ENCODE results near the gene PAPLN. TPM values are rescaled to one million over a fixed set of nuclear protein-coding genes. Genes with fewer than 3 reads are reported as not detected.

Gene PAPLN
- total RNA-seq, 1 experiment from 2014 or later: 9.6 TPM

DNA sequence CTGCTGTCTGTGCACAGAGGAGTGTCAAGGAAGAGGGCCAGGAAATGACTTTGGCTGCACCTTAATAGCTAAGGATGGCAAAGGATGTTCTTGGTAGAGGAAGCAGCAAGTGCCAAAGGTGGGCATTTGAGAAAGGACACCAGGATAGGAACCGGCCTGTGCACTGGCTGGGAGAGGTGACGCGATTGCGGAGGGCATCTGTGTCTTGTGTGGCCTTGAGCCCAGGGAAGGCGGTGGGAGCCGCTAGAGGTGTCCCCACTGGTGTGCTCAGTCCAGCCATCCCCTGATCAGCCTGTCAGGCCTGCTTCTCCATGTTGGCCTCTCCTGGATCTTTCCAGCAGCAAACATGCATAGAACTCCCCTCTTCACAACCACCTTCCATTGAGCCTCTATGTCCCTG lies 30.2 kb downstream of the PAPLN start:
- peaks cover 0 to 2% of the 10 kb centered on the region in 2 experiments; a peak in 1 of 4 replicates for H3K36me3 ChIP-seq (ENCODE audit: control insufficient read depth in 1 of 2, insufficient read depth in 2 of 2, low read length in 2 of 2)
- no peak for ATAC-seq
- H2AFZ ChIP-seq (ENCODE audit: low read depth, low read length, poor library complexity, severe bottlenecking): no peak overlapping the region
- H4K20me1 ChIP-seq (ENCODE audit: insufficient read depth): no peaks in the 10 kb centered on the region
- RAD21 ChIA-PET (ENCODE audit: low non-redundant PET in 1 of 2, low total read pairs in 2 of 2, uncharacterized antibody in 2 of 2, unreplicated experiment in 2 of 2): no interaction called here
- no peak overlapping the region for H3K4me2 ChIP-seq (ENCODE audit: low read length)
- no peaks in the 10 kb centered on the region for H3K9me2 ChIP-seq (ENCODE audit: insufficient read depth)
- TF ChIP-seq, protein P1, sequence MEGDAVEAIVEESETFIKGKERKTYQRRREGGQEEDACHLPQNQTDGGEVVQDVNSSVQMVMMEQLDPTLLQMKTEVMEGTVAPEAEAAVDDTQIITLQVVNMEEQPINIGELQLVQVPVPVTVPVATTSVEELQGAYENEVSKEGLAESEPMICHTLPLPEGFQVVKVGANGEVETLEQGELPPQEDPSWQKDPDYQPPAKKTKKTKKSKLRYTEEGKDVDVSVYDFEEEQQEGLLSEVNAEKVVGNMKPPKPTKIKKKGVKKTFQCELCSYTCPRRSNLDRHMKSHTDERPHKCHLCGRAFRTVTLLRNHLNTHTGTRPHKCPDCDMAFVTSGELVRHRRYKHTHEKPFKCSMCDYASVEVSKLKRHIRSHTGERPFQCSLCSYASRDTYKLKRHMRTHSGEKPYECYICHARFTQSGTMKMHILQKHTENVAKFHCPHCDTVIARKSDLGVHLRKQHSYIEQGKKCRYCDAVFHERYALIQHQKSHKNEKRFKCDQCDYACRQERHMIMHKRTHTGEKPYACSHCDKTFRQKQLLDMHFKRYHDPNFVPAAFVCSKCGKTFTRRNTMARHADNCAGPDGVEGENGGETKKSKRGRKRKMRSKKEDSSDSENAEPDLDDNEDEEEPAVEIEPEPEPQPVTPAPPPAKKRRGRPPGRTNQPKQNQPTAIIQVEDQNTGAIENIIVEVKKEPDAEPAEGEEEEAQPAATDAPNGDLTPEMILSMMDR (IDR thresholded peaks at IDR 0.05 in 2 of 3, conservative IDR thresholded peaks at IDR 0.05 in 1 of 3; ENCODE audit: borderline replicate concordance in 1 of 3, insufficient read depth in 1 of 3, low read depth in 2 of 3, low read length in 2 of 3): no peak
- TF ChIP-seq RAD21 (IDR thresholded peaks at IDR 0.05; ENCODE audit: low read depth) (no peak), CBX3 (IDR thresholded peaks at IDR 0.05; ENCODE audit: low read depth) (no peak)
- TF ChIP-seq, protein P2, sequence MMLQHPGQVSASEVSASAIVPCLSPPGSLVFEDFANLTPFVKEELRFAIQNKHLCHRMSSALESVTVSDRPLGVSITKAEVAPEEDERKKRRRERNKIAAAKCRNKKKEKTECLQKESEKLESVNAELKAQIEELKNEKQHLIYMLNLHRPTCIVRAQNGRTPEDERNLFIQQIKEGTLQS (IDR thresholded peaks at IDR 0.05): no peak
- H3K79me2 ChIP-seq (ENCODE audit: insufficient read depth, low read length): no peaks in the 10 kb centered on the region
- intact Hi-C loops (cut with micrococcal nuclease): no loop called here
- H3K9ac ChIP-seq (ENCODE audit: low read length): no peak overlapping the region
- no peak overlapping the region for H3K27ac ChIP-seq (ENCODE audit: low read depth, low read length)
- no peak for DNase-seq (ENCODE audit: low read depth, low spot score)
- no peaks in the 10 kb centered on the region for H3K9me3 ChIP-seq (ENCODE audit: control insufficient read depth in 1 of 2, insufficient read depth in 1 of 2, low read depth in 1 of 2, low read length in 2 of 2)
- H3K4me1 ChIP-seq (ENCODE audit: control insufficient read depth in 1 of 2, insufficient read depth in 2 of 2, low read length in 2 of 2): no peaks in the 10 kb centered on the region
- no TSS peak for BruUV-seq (replicated peaks)
- POLR2A ChIA-PET: no interaction called here
- no peaks in the 10 kb centered on the region for H3K27me3 ChIP-seq (ENCODE audit: insufficient read depth, low read length)
- H3K4me3 ChIP-seq (replicated peaks in 1 of 2; ENCODE audit: low read depth in 1 of 2, low read length in 2 of 2): no peak overlapping the region
- CTCF ChIA-PET: interaction anchor here (1.4 kb wide), 1 partner anchor 94 kb away, joined by 3 read pairs; no protein-coding TSS in a partner anchor

DNA sequence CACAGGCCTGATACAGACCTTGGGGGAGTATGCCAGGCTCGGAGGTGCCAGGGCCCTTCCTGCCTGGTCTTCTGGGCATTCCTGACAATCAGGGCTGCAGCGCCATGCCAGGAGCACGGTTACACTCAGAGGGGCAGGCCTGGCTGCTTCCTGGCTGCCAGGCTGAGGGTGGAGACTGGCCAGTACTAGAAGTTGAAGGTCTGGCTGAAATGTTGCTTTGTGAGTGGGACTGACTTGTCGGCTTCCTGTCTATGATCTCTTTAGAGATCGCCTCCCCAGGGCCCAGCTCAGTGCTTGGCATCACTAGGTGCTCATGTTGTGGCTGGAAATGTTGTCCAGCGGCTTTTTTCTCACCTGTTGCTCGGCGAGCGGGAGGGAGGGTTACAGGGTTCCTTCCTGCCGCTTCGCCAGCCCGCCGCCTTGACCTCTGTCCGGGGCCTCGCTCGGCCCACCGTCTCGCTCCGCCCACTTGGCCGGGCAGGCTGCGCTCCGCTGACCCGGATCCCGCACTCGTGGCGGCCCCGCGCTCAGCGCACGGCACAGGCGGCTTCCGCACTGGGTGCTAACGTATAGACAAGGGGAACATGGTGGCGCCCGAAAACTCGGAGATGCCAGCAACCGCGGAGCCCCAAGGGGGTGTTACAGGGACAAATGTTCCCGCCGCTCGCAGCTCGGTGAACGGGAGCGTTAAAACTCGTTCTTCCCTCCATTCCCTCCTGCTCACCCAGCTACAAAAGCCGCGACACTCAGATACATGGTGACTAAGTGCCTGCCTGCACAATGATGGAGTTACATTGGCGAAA lies 32.6 kb downstream of the PAPLN start:
- H3K4me1 ChIP-seq (ENCODE audit: control insufficient read depth in 1 of 2, insufficient read depth in 2 of 2, low read length in 2 of 2): no peaks in the 10 kb centered on the region
- no peak overlapping the region for H3K27ac ChIP-seq (ENCODE audit: low read depth, low read length)
- DNase-seq (ENCODE audit: low read depth, low spot score) (no peak), ATAC-seq (no peak)
- H3K9me3 ChIP-seq (ENCODE audit: control insufficient read depth in 1 of 2, insufficient read depth in 1 of 2, low read depth in 1 of 2, low read length in 2 of 2): no peaks in the 10 kb centered on the region
- BruUV-seq (replicated peaks): no TSS peak
- ChIA-PET POLR2A (no interaction called here), CTCF (no interaction called here), RAD21 (ENCODE audit: low non-redundant PET in 1 of 2, low total read pairs in 2 of 2, uncharacterized antibody in 2 of 2, unreplicated experiment in 2 of 2) (no interaction called here)
- no peaks in the 10 kb centered on the region for H3K79me2 ChIP-seq (ENCODE audit: insufficient read depth, low read length)
- H3K4me2 ChIP-seq (ENCODE audit: low read length): no peak overlapping the region
- H3K27me3 ChIP-seq (ENCODE audit: insufficient read depth, low read length): no peaks in the 10 kb centered on the region
- no peaks in the 10 kb centered on the region for H4K20me1 ChIP-seq (ENCODE audit: insufficient read depth)
- H3K9ac ChIP-seq (ENCODE audit: low read length): no peak overlapping the region
- H3K36me3 ChIP-seq (ENCODE audit: control insufficient read depth in 1 of 2, insufficient read depth in 2 of 2, low read length in 2 of 2): peaks cover 5 to 15% of the 10 kb centered on the region in 2 experiments; a peak in 3 of 4 replicates
- H2AFZ ChIP-seq (ENCODE audit: low read depth, low read length, poor library complexity, severe bottlenecking): no peak overlapping the region
- intact Hi-C loops (cut with micrococcal nuclease): no loop called here
- H3K9me2 ChIP-seq (ENCODE audit: insufficient read depth): no peaks in the 10 kb centered on the region
- no peak overlapping the region for H3K4me3 ChIP-seq (replicated peaks in 1 of 2; ENCODE audit: low read depth in 1 of 2, low read length in 2 of 2)
- no peak for TF ChIP-seq ZNF274 (IDR thresholded peaks at IDR 0.05; ENCODE audit: low read depth, low read length)
- TF ChIP-seq FOSL1 (IDR thresholded peaks at IDR 0.05; ENCODE audit: low read depth): no peak
- TF ChIP-seq POLR2A (IDR thresholded peaks at IDR 0.05; ENCODE audit: borderline replicate concordance, extremely low read depth, insufficient read depth, insufficient read length): no peak
- TF ChIP-seq, protein P3, sequence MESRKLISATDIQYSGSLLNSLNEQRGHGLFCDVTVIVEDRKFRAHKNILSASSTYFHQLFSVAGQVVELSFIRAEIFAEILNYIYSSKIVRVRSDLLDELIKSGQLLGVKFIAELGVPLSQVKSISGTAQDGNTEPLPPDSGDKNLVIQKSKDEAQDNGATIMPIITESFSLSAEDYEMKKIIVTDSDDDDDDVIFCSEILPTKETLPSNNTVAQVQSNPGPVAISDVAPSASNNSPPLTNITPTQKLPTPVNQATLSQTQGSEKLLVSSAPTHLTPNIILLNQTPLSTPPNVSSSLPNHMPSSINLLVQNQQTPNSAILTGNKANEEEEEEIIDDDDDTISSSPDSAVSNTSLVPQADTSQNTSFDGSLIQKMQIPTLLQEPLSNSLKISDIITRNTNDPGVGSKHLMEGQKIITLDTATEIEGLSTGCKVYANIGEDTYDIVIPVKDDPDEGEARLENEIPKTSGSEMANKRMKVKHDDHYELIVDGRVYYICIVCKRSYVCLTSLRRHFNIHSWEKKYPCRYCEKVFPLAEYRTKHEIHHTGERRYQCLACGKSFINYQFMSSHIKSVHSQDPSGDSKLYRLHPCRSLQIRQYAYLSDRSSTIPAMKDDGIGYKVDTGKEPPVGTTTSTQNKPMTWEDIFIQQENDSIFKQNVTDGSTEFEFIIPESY (IDR thresholded peaks at IDR 0.05; ENCODE audit: extremely low read depth, insufficient replicate concordance, low read length): no peak
- no peak for TF ChIP-seq EZH2phosphoT487 (IDR thresholded peaks at IDR 0.05; ENCODE audit: borderline replicate concordance)
- no peak for TF ChIP-seq SP1 (IDR thresholded peaks at IDR 0.05; ENCODE audit: low read depth)
- no peak for TF ChIP-seq POLR2AphosphoS5 (IDR thresholded peaks at IDR 0.05; ENCODE audit: low read depth, low read length)
- no peak for TF ChIP-seq CEBPB (IDR thresholded peaks at IDR 0.05; ENCODE audit: low read depth)
- TF ChIP-seq EGR1 (IDR thresholded peaks at IDR 0.05; ENCODE audit: low read depth): no peak
- no peak for TF ChIP-seq CBX3 (IDR thresholded peaks at IDR 0.05; ENCODE audit: low read depth)
- no peak for TF ChIP-seq JUND (IDR thresholded peaks at IDR 0.05)
- TF ChIP-seq, protein P4, sequence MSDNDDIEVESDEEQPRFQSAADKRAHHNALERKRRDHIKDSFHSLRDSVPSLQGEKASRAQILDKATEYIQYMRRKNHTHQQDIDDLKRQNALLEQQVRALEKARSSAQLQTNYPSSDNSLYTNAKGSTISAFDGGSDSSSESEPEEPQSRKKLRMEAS (IDR thresholded peaks at IDR 0.05): no peak
- no peak for TF ChIP-seq RAD21 (IDR thresholded peaks at IDR 0.05; ENCODE audit: low read depth)
- TF ChIP-seq, protein P2 (IDR thresholded peaks at IDR 0.05): no peak
